ENCODE measurements around the gene RDM1. TPM values are rescaled to one million over a fixed set of nuclear protein-coding genes. Genes with fewer than 3 reads are reported as not detected.

Gene RDM1
- total RNA-seq (not detected), polyA plus RNA-seq (not detected)
- long read RNA-seq, donor 1 = 0 reads
- long read RNA-seq, donor 2 = 0 reads
- long read RNA-seq, donor 3 = 0 reads
- long read RNA-seq, donor 4 = 0 reads

GRCh38 chr17:35930211-35931065 lies at the start of gene RDM1:
RDM1 (minus strand) TSS chr17:35930773; CDS start chr17:35930727, 46 bp downstream.
- DNase-seq (peak; percentile 58 to 87 (median 82)), ATAC-seq (peak; percentile 82 to 88)
- Histone ChIP-seq H3K27ac (ENCODE audit: low read length) (no peak within 1 kb of the TSS), H3K4me3 (ENCODE audit: low read length) (peak within 1 kb of the TSS; percentile 5), H3K9me3 (ENCODE audit: control insufficient read depth, low read length) (no peaks in the 10 kb centered on the region), H3K4me1 (ENCODE audit: control insufficient read depth, insufficient read depth, low read length) (peaks cover 3% of the 10 kb centered on the region), H3K27me3 (ENCODE audit: control insufficient read depth, insufficient read depth) (no peaks in the 10 kb centered on the region)
- 2% methylated on average over 35 of the region's 35 CpGs for WGBS
- intact Hi-C loops (cut with DNase I) = no loop called here

- Histone ChIP-seq H3K4me3 (ENCODE audit: low read length) (no peak overlapping the region), H3K27ac (ENCODE audit: low read length) (no peak overlapping the region), H3K4me1 (ENCODE audit: control insufficient read depth, insufficient read depth, low read length) (no peaks in the 10 kb centered on the region), H3K27me3 (ENCODE audit: control insufficient read depth, insufficient read depth) (no peaks in the 10 kb centered on the region), H3K9me3 (ENCODE audit: control insufficient read depth, low read length) (no peaks in the 10 kb centered on the region)
- ATAC-seq (no peak), DNase-seq (no peak)
- 82% methylated on average over 3 of the region's 3 CpGs for WGBS
- intact Hi-C loops (cut with DNase I) = loop anchor here in 2 of 4 donors (10.0 kb wide), 2 partner anchors 166 to 496 kb away; no protein-coding TSS in a partner anchor
Observed at GRCh38 chr17:35978346-35978745, 47.8 kb upstream of the RDM1 start.

- no peaks in the 10 kb centered on the region for H3K27me3 ChIP-seq (ENCODE audit: control insufficient read depth, insufficient read depth)
- H3K4me1 ChIP-seq (ENCODE audit: control insufficient read depth, insufficient read depth, low read length) = no peaks in the 10 kb centered on the region
- H3K9me3 ChIP-seq (ENCODE audit: control insufficient read depth, low read length) = no peaks in the 10 kb centered on the region
- H3K27ac ChIP-seq (ENCODE audit: low read length) = no peak overlapping the region
- 95% methylated on average over 7 of the region's 7 CpGs for WGBS
- no peak for ATAC-seq
- no peak for DNase-seq
- H3K4me3 ChIP-seq (ENCODE audit: low read length) = no peak overlapping the region
- intact Hi-C loops (cut with DNase I) = loop anchor here in 2 of 4 donors (10.0 kb wide), 2 partner anchors 167 to 497 kb away; no protein-coding TSS in a partner anchor
Observed at GRCh38 chr17:35977509-35977908, 46.9 kb upstream of the RDM1 start.

DNA sequence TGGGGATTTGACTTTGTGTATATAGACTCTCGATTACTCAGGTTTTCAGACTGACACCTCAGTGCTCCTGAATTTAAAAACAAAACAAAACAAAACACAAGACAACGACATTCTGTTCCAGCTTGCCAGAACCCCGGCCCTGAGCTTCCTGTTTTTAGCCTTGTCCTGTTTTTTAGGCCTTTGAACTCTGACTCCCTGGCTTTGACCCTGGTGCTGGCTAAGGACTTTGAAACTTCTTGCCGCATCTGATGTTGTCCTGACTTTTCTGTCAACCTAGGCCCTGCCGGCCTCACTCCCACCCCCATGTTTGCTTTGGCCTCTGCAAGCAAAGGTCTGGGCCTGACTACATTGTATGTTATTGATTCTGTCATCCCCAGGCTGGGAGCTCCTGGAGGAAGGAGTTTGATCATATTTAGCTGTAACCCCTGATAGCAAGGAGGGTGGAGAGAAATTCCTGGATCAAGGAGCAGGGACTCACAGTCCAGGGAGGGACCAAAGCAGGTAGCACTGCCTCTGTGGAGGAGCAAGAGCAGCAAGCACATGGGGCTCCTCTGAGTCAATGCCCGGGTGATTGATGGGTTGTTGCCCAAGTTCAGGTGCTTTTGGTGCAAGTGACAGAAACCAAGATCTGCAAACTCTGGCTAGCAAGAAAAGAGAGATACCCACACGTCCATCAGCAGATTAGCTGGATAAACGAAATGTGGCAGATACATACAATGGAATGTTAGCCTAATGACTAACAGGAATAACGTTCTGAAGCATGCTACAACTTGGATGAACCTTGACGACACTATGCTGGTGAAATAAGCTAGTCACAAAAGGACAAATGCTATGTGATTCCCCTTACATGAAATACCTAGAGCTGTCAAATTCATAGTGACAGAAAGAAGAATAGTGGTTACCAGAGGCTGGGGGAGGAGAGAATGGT lies 43.0 kb upstream of the RDM1 start:
- Histone ChIP-seq H3K9me3 (ENCODE audit: control insufficient read depth, low read length) (no peaks in the 10 kb centered on the region), H3K4me3 (ENCODE audit: low read length) (no peak overlapping the region), H3K27me3 (ENCODE audit: control insufficient read depth, insufficient read depth) (no peaks in the 10 kb centered on the region), H3K4me1 (ENCODE audit: control insufficient read depth, insufficient read depth, low read length) (no peaks in the 10 kb centered on the region), H3K27ac (ENCODE audit: low read length) (no peak overlapping the region)
- intact Hi-C loops (cut with DNase I) = loop anchor here in 2 of 4 donors (5.0 to 10.0 kb wide), 3 partner anchors 171 to 501 kb away; no protein-coding TSS in a partner anchor
- WGBS = 55% methylated on average over 10 of the region's 10 CpGs
- DNase-seq (peak in 2 of 3 donors; percentile 12 to 59), ATAC-seq (peak; percentile 64 to 71)

- intact Hi-C loops (cut with DNase I) = loop anchor here in 2 of 4 donors (5.0 to 10.0 kb wide), 3 partner anchors 172 to 502 kb away; no protein-coding TSS in a partner anchor
- no peak overlapping the region for H3K27ac ChIP-seq (ENCODE audit: low read length)
- 73% methylated on average over 4 of the region's 4 CpGs for WGBS
Observed at GRCh38 chr17:35972945-35973332, 42.4 kb upstream of the RDM1 start.

GRCh38 chr17:35972535-35972934 lies 42.0 kb upstream of the RDM1 start:
- no peaks in the 10 kb centered on the region for H3K9me3 ChIP-seq (ENCODE audit: control insufficient read depth, low read length)
- intact Hi-C loops (cut with DNase I) = loop anchor here in 2 of 4 donors (5.0 to 10.0 kb wide), 3 partner anchors 172 to 502 kb away; no protein-coding TSS in a partner anchor
- H3K27ac ChIP-seq (ENCODE audit: low read length) = no peak overlapping the region
- WGBS = 83% methylated on average over 6 of the region's 6 CpGs
- H3K27me3 ChIP-seq (ENCODE audit: control insufficient read depth, insufficient read depth) = no peaks in the 10 kb centered on the region
- ATAC-seq (no peak), DNase-seq (no peak)
- no peak overlapping the region for H3K4me3 ChIP-seq (ENCODE audit: low read length)
- H3K4me1 ChIP-seq (ENCODE audit: control insufficient read depth, insufficient read depth, low read length) = no peaks in the 10 kb centered on the region

More at GRCh38 chr17:35972945-35973332, 42.4 kb upstream of the RDM1 start:
- no peaks in the 10 kb centered on the region for H3K9me3 ChIP-seq (ENCODE audit: control insufficient read depth, low read length)
- no peaks in the 10 kb centered on the region for H3K4me1 ChIP-seq (ENCODE audit: control insufficient read depth, insufficient read depth, low read length)
- H3K27me3 ChIP-seq (ENCODE audit: control insufficient read depth, insufficient read depth) = no peaks in the 10 kb centered on the region
- DNase-seq (no peak), ATAC-seq (no peak)
- H3K4me3 ChIP-seq (ENCODE audit: low read length) = no peak overlapping the region

GRCh38 chr17:35972066-35972465 lies 41.5 kb upstream of the RDM1 start:
- no peaks in the 10 kb centered on the region for H3K27me3 ChIP-seq (ENCODE audit: control insufficient read depth, insufficient read depth)
- intact Hi-C loops (cut with DNase I) = loop anchor here in 2 of 4 donors (5.0 to 10.0 kb wide), 3 partner anchors 173 to 503 kb away; no protein-coding TSS in a partner anchor

GRCh38 chr17:35969558-35970380 lies 39.2 kb upstream of the RDM1 start:
- ATAC-seq (peak; percentile 60 to 70), DNase-seq (peak; percentile 61 to 85 (median 68))
- Histone ChIP-seq H3K9me3 (ENCODE audit: control insufficient read depth, low read length) (no peaks in the 10 kb centered on the region), H3K4me3 (ENCODE audit: low read length) (no peak overlapping the region), H3K4me1 (ENCODE audit: control insufficient read depth, insufficient read depth, low read length) (no peaks in the 10 kb centered on the region), H3K27ac (ENCODE audit: low read length) (no peak overlapping the region), H3K27me3 (ENCODE audit: control insufficient read depth, insufficient read depth) (no peaks in the 10 kb centered on the region)
- intact Hi-C loops (cut with DNase I) = loop anchor here (5.0 to 10.0 kb wide), 5 partner anchors 175 to 515 kb away; partner anchors contain the start of gene ZNHIT3 (in 1 of the 4)
- WGBS = 35% methylated on average over 8 of the region's 8 CpGs

More at GRCh38 chr17:35972066-35972465, 41.5 kb upstream of the RDM1 start:
- H3K9me3 ChIP-seq (ENCODE audit: control insufficient read depth, low read length) = no peaks in the 10 kb centered on the region
- H3K27ac ChIP-seq (ENCODE audit: low read length) = no peak overlapping the region
- H3K4me3 ChIP-seq (ENCODE audit: low read length) = no peak overlapping the region
- no peaks in the 10 kb centered on the region for H3K4me1 ChIP-seq (ENCODE audit: control insufficient read depth, insufficient read depth, low read length)
- no peak for ATAC-seq
- WGBS = 69% methylated on average over 1 of the region's 1 CpG
- no peak for DNase-seq

DNA sequence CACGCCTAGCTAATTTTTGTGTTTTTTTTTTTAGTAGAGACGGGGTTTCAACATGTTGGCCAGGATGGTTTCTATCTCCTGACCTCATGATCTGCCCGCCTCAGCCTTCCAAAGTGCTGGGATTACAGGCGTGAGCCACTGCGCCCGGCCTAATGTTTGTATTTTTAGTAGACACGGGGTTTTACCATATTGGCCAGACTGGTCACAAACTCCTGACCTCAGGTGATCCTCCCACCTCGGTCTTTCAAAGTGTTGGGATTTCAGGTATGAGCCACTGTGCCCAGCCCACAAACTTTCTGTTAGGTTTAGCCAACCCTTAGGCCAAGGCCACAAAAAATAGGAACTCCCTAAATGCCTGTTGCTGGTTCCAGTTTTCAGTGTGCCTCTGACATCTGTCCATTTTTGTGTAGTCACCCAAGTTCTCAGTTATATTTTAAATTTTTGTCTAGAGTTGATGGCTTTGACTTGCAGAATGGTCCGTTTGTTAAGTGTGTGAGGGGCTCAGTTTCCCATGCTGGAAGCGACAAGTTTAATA lies 38.0 kb upstream of the RDM1 start:
- Histone ChIP-seq H3K27me3 (ENCODE audit: control insufficient read depth, insufficient read depth) (no peaks in the 10 kb centered on the region), H3K4me1 (ENCODE audit: control insufficient read depth, insufficient read depth, low read length) (no peaks in the 10 kb centered on the region), H3K9me3 (ENCODE audit: control insufficient read depth, low read length) (no peaks in the 10 kb centered on the region), H3K27ac (ENCODE audit: low read length) (no peak overlapping the region), H3K4me3 (ENCODE audit: low read length) (no peak overlapping the region)
- 82% methylated on average over 10 of the region's 10 CpGs for WGBS
- intact Hi-C loops (cut with DNase I) = loop anchor here in 3 of 4 donors (5.0 to 10.0 kb wide), 3 partner anchors 179 to 516 kb away; partner anchors contain the start of gene ZNHIT3 (in 1 of the 3)
- DNase-seq = no peak
- no peak for ATAC-seq

Data from right cardiac atrium (tissue), 5 donors.